GM23338 (cell line): ENCODE measurements around the gene AP5S1. TPM values are rescaled to one million over a fixed set of nuclear protein-coding genes. Genes with fewer than 3 reads are reported as not detected.

Source experiments
- ATAC-seq: fragments of 200-7000 bp; cut with Tn5 transposase; 3 replicates; pipeline ENCODE4 v1.9.1; 2020
- DNase-seq: peaks from one replicate; pipeline ENCODE4 v3.0.0-alpha.2; 2015; ENCODE audit warnings: low spot score
- H2AFZ ChIP-seq: fragments of 200-600 bp; sonication (generic); 2 replicates; pipeline ENCODE4 v1.8.0; 2016; ENCODE audit warnings: antibody characterized with exemption, mild to moderate bottlenecking, moderate library complexity
- H3F3A ChIP-seq: fragments of 200-600 bp; sonication (generic); replicated peaks from 2 replicates; pipeline ENCODE4 v1.8.0; 2017; ENCODE audit warnings: antibody characterized with exemption, mixed run types, low read depth
- H3K27ac ChIP-seq: fragments of 200-600 bp; sonication (generic); 2 replicates; pipeline ENCODE4 v1.6.1; 2016; ENCODE audit warnings: low read depth
- H3K27me3 ChIP-seq: fragments of 200-600 bp; sonication (generic); 2 replicates; pipeline ENCODE4 v1.8.0; 2016; ENCODE audit warnings: mild to moderate bottlenecking, mixed run types, moderate library complexity; ENCODE audit not compliant: insufficient read depth
- H3K36me3 ChIP-seq: fragments of 200-600 bp; sonication (generic); 2 replicates; pipeline ENCODE4 v1.8.0; 2016; ENCODE audit warnings: mild to moderate bottlenecking; ENCODE audit not compliant: insufficient read depth
- H3K4me1 ChIP-seq: fragments of 200-600 bp; sonication (generic); 2 replicates; pipeline ENCODE4 v1.8.0; 2016; ENCODE audit warnings: mild to moderate bottlenecking, moderate library complexity; ENCODE audit not compliant: insufficient read depth
- H3K4me2 ChIP-seq: fragments of 200-600 bp; sonication (generic); 2 replicates; pipeline ENCODE4 v1.7.1; 2017; ENCODE audit warnings: mixed run types
- H3K4me3 ChIP-seq: fragments of 200-600 bp; sonication (generic); 2 replicates; pipeline ENCODE4 v1.6.1; 2016; ENCODE audit warnings: mixed run types
- H3K79me2 ChIP-seq: fragments of 200-600 bp; sonication (generic); replicated peaks from 2 replicates; pipeline ENCODE4 v1.8.0; 2017; ENCODE audit warnings: mild to moderate bottlenecking; ENCODE audit not compliant: insufficient read depth
- H3K9me2 ChIP-seq: fragments of 200-600 bp; sonication (generic); 2 replicates; pipeline ENCODE4 v1.8.0; 2017; ENCODE audit not compliant: insufficient read depth
- H4K20me1 ChIP-seq: fragments of 200-600 bp; sonication (generic); replicated peaks from 2 replicates; pipeline ENCODE4 v1.8.0; 2017; ENCODE audit warnings: mild to moderate bottlenecking; ENCODE audit not compliant: insufficient read depth
- H3K27ac Mint-ChIP-seq: 2 replicates; pipeline ENCODE4 v1.8.0; 2020; ENCODE audit warnings: inconsistent platforms, mild to moderate bottlenecking, moderate library complexity, mixed read lengths
- H3K27me3 Mint-ChIP-seq: 3 replicates; pipeline ENCODE4 v1.8.0; 2022; ENCODE audit warnings: low read depth, mild to moderate bottlenecking, moderate library complexity, mixed read lengths, inconsistent platforms; ENCODE audit not compliant: insufficient read depth, poor library complexity
- H3K36me3 Mint-ChIP-seq: 3 replicates; pipeline ENCODE4 v1.8.0; 2021; ENCODE audit warnings: low read depth, mild to moderate bottlenecking, inconsistent platforms, moderate library complexity, mixed read lengths
- H3K4me1 Mint-ChIP-seq: 3 replicates; pipeline ENCODE4 v1.8.0; 2020; ENCODE audit warnings: mild to moderate bottlenecking, inconsistent platforms, mixed read lengths
- H3K4me3 Mint-ChIP-seq: 3 replicates; pipeline ENCODE4 v1.8.0; 2021; ENCODE audit warnings: moderate library complexity, mild to moderate bottlenecking, inconsistent platforms, mixed read lengths
- H3K9me3 Mint-ChIP-seq: 3 replicates; pipeline ENCODE4 v1.8.0; 2020; ENCODE audit warnings: moderate library complexity, mild to moderate bottlenecking, inconsistent platforms, mixed read lengths
- CREB1 ChIP-seq: fragments of 250-450 bp; sonication (Bioruptor Pico); IDR thresholded peaks from 2 replicates; pipeline ENCODE4 v1.5.0; 2020; ENCODE audit warnings: low read depth, mild to moderate bottlenecking, moderate library complexity
- ETS1 ChIP-seq: IDR thresholded peaks from 2 replicates; pipeline ENCODE4 v1.6.1; 2016; ENCODE audit warnings: antibody characterized with exemption
- EZH2 ChIP-seq: fragments of 200-600 bp; sonication (generic); IDR thresholded peaks from one replicate; pipeline ENCODE4 v1.8.0; 2017; ENCODE audit warnings: antibody characterized with exemption, mild to moderate bottlenecking, low read depth; ENCODE audit not compliant: unreplicated experiment
- EZH2phosphoT487 ChIP-seq: fragments of 200-600 bp; sonication (generic); IDR thresholded peaks from one replicate; pipeline ENCODE4 v1.8.1; 2018; ENCODE audit warnings: antibody characterized with exemption; ENCODE audit not compliant: unreplicated experiment
- NANOG ChIP-seq: IDR thresholded peaks from 2 replicates; pipeline ENCODE4 v1.6.1; 2016; ENCODE audit warnings: antibody characterized with exemption, borderline replicate concordance
- POLR2AphosphoS5 ChIP-seq: IDR thresholded peaks from 2 replicates; pipeline ENCODE4 v1.6.1; 2016; ENCODE audit warnings: antibody characterized with exemption, low read depth
- REST ChIP-seq: IDR thresholded peaks from one replicate; pipeline ENCODE4 v1.6.1; 2018; ENCODE audit warnings: antibody characterized with exemption; ENCODE audit not compliant: unreplicated experiment
- ZNF331 ChIP-seq: fragments of 250-450 bp; sonication (Bioruptor Pico); IDR thresholded peaks from 2 replicates; pipeline ENCODE4 v1.5.0; 2020; ENCODE audit warnings: low read depth, mild to moderate bottlenecking, moderate library complexity
- ZNF462 ChIP-seq: fragments of 250-450 bp; sonication (Bioruptor Pico); IDR thresholded peaks from 2 replicates; pipeline ENCODE4 v1.5.0; 2020; ENCODE audit warnings: mild to moderate bottlenecking, moderate library complexity
- polyA plus RNA-seq: library from polyadenylated mRNA; unstranded; fragments of >200 nt; fragmentation: Nextera tagmentation; extraction: Ambion mirVana; gene quantifications from 2 replicates; pipeline ENCODE4 v1.2.1, GENCODE V29; 2016
- total RNA-seq: library from RNA; depleted of rRNA; stranded (reverse); fragments of >200 nt; shearing (Covaris generic); gene quantifications from 2 replicates; pipeline ENCODE4 v1.2.3, GENCODE V29; 2014

The AP5S1 gene
- total and polyA plus RNA-seq, 2 experiments from 2014 or later = 1.8 to 2.8 TPM

GRCh38 chr20:3778976-3779375 lies 41.4 kb upstream of the AP5S1 start (continued):
- no peak for TF ChIP-seq ETS1
- no peak for TF ChIP-seq ZNF462 (CRISPR knock-in tag)
- TF ChIP-seq ZNF331 (CRISPR knock-in tag) = no peak

GRCh38 chr20:3781153-3781910 lies 39.0 kb upstream of the AP5S1 start, which contains the start of gene SPEF1:
Gene SPEF1 (minus strand): TSS chr20:3781448. CDS start chr20:3781287, 161 bp downstream.
- peak within 1 kb of the TSS; percentile 69; the same call in 1 of the 2 replicates for H3K27ac Mint-ChIP-seq
- H3K27me3 ChIP-seq = peaks cover 47% of the 10 kb centered on the region
- H3K4me1 Mint-ChIP-seq = peaks cover 34% of the 10 kb centered on the region
- TF ChIP-seq CREB1 (CRISPR knock-in tag) (peak; percentile 27), POLR2AphosphoS5 (peak; percentile 24; the same call in 1 of the 2 replicates), EZH2 (no peak), ETS1 (peak; percentile 92), REST (no peak), EZH2phosphoT487 (no peak), NANOG (no peak)

More at GRCh38 chr20:3781153-3781910, 39.0 kb upstream of the AP5S1 start, which contains the start of gene SPEF1:
- H4K20me1 ChIP-seq = peaks cover 25% of the 10 kb centered on the region
- no peaks in the 10 kb centered on the region for H3K9me2 ChIP-seq
- no peak within 1 kb of the TSS for H3K27ac ChIP-seq
- peak within 1 kb of the TSS; percentile 69 for H3K4me2 ChIP-seq
- no peak within 1 kb of the TSS; the same call in 1 of the 2 replicates for H2AFZ ChIP-seq
- H3K4me1 ChIP-seq = peaks cover 13% of the 10 kb centered on the region; the same call in 1 of the 2 replicates
- H3K36me3 Mint-ChIP-seq = peaks cover 6% of the 10 kb centered on the region; the same call in 2 of the 3 replicates
- H3K27me3 Mint-ChIP-seq = peaks cover 32% of the 10 kb centered on the region
- ATAC-seq (peak; percentile 43), DNase-seq (peak; percentile 99)
- H3K9me3 Mint-ChIP-seq = no peaks in the 10 kb centered on the region
- no peaks in the 10 kb centered on the region for H3K36me3 ChIP-seq
- peak within 1 kb of the TSS; percentile 48 for H3K4me3 ChIP-seq
- no peaks in the 10 kb centered on the region; the same call in 1 of the 2 replicates for H3K79me2 ChIP-seq
- peak within 1 kb of the TSS; percentile 68 for H3K4me3 Mint-ChIP-seq
- peaks cover 12% of the 10 kb centered on the region; the same call in 1 of the 2 replicates for H3F3A ChIP-seq
